HL-60 (cell line): ENCODE measurements around the gene KRTAP5-8.

Source experiments
- CTCF ChIP-seq: IDR thresholded peaks from one replicate; pipeline ENCODE4 v1.5.1; 2011; ENCODE audit warnings: low read length, control low read depth, inconsistent platforms; ENCODE audit not compliant: insufficient read depth
- GABPA ChIP-seq: IDR thresholded peaks from 2 replicates; pipeline ENCODE4 v1.6.1; 2012; ENCODE audit warnings: low read depth
- POLR2AphosphoS5 ChIP-seq: IDR thresholded peaks from 2 replicates; pipeline ENCODE4 v1.6.1; 2012; ENCODE audit warnings: low read depth

GRCh38 chr11:71565263-71565662 lies 27.4 kb downstream of the KRTAP5-8 start, which contains the start of gene KRTAP5-10:
- no peak for TF ChIP-seq CTCF
- no peak for TF ChIP-seq POLR2AphosphoS5
- no peak for TF ChIP-seq GABPA
